TTC549 (cell line): Measurements from ENCODE around the gene FAM163A.

ENCODE experiments used
- FAIRE-seq: peaks from 2 replicates; lab custom pipeline; 2012; peaks lifted over from hg19 to GRCh38; lab: Jason Lieb, UNC

FAM163A gene

DNA sequence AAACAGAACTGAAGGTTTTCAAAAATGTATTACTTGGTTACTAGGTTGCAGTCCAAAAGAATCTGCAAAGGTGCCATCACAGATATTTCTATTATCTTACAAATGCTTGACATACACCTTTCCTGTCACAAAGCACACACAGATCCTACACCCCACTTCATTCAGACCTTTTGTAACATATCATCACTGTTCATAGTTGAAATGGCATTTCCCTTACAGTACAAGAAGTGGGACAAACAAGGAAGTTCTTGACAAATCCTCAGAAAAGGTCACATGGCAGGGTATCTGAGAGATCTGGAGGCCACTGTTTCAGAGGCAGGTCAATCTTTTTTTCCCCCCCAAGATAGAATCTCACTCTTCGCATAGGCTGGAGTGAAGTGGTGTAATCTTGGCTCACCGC is 113.2 kb downstream of the FAM163A start:
- no peak for FAIRE-seq

DNA sequence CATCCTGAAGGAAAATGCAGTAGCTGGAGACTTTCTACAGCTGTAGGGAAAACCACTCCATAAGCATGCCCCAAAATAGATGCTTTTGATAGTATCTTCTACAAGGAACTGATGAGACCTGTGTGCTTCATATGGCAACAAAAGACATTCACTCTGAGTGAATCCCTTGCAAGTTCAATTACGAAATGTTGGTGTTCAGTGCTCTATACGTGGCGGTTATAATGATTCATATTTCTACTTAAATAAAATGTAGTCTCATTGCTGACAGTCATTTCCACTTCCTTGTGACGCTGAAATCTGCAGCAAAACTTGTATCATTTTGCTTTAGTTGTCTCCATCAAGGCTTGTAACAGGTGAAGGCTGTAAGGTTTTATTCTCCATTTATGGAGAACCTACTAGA is 113.9 kb downstream of the FAM163A start:
- no peak for FAIRE-seq

DNA sequence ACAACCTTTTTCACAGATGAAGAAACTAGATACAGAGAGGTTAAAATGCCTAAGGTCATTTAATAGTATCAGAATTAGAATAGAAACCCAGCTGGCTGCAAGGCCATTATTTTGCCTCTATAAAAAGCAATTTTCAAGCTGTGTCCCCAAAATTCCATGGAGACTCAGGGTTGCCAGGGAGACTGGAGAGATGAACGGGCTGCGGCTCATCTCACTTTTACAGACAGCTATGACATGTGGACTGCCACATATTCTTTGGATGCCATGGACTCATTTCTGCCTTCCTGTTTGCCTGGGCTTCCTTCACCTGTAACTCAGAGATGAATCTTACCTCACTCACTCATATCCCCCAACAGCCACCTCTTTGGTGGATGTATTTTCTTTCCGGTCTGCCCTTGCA is 117.6 kb downstream of the FAM163A start:
- no peak for FAIRE-seq

DNA sequence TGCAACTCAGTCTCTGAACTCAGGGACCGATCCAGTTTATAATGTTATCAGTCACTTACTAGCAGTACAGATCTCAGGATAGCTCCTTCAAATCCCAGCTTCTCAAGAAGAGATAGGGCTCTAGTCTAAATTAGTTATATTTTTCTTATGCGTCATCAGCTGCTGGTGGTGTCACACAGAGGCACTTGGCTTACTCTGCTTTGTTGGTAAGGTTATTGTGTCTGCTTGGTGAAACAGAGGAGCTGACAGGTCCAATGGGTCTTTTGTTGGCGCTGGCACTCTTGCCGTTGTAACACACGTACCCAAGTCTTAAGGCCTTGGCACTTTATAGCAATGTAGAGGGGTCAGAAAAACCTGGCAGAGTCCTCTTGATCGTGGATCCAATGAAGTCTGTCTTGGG is 122.3 kb downstream of the FAM163A start:
- no peak for FAIRE-seq
